Progenitor cell of endocrine pancreas (in vitro differentiated cells): ENCODE data around the gene ZDHHC14. TPM values are rescaled to one million over a fixed set of nuclear protein-coding genes. Genes with fewer than 3 reads are reported as not detected.

Experiments
- DNase-seq: peaks from one replicate; pipeline ENCODE4 v3.0.0; 2021; ENCODE audit warnings: low spot score; ENCODE audit not compliant: unreplicated experiment
- H3K27ac Mint-ChIP-seq: 2 replicates; pipeline ENCODE4 v1.8.0; 2021; ENCODE audit warnings: mild to moderate bottlenecking, moderate library complexity, mixed read lengths
- H3K27me3 Mint-ChIP-seq: 2 replicates; pipeline ENCODE4 v1.8.0; 2021; ENCODE audit warnings: mixed read lengths
- H3K36me3 Mint-ChIP-seq: 2 replicates; pipeline ENCODE4 v1.8.0; 2022; ENCODE audit warnings: mixed read lengths; ENCODE audit not compliant: insufficient read depth
- H3K4me1 Mint-ChIP-seq: 2 replicates; pipeline ENCODE4 v1.8.0; 2021; ENCODE audit warnings: low read depth, mixed read lengths
- H3K4me3 Mint-ChIP-seq: 2 replicates; pipeline ENCODE4 v1.8.0; 2021; ENCODE audit warnings: low read depth, mild to moderate bottlenecking, moderate library complexity, mixed read lengths
- H3K9me3 Mint-ChIP-seq: 2 replicates; pipeline ENCODE4 v1.8.0; 2021; ENCODE audit warnings: low read depth, mixed read lengths
- total RNA-seq: library from RNA; stranded (reverse); gene quantifications from 2 replicates; pipeline ENCODE4 v1.2.1, GENCODE V29; 2021
- TF ChIP-seq, protein P1 (sequence below): fragments of 200-600 bp; sonication (generic); IDR thresholded peaks from one replicate; pipeline ENCODE4 v1.5.0; 2021; ENCODE audit warnings: antibody characterized with exemption, mild to moderate bottlenecking; ENCODE audit not compliant: unreplicated experiment

ZDHHC14 gene
- total RNA-seq, 1 donor from 2014 or later = 9.0 TPM

DNA sequence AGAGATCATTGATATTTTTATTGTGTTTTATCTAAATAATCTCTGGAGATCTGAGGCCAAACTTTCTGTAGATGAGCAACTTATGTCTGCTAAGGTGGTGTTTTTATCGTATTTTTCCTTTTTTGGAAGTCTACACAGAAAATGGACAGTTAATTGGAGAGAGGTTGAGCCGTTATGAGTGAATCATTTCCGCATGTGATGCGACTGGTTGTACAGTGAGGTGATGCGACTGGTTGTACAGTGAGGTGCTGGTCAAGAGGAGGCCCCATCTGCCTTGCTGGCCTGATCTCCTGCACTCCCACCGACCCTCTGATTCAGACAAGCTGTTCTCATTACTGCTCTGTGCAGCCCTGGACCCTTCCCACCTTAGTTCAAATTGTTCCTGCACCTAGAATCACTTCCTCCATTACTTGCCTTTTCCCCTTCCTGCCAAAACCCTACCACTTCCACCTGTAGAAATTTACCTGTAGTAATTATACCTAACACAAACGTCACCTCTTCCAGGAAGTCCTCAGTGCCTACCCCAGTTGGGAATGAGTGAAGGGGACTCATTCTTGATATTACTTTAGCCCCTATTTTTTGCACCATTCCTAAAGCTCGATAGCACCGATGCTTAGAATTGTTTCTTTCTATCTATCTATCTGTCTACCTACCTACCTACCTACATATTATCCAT, 100.3 kb downstream of the ZDHHC14 start:
- Mint-ChIP-seq H3K4me1 (peaks cover 1% of the 10 kb centered on the region), H3K36me3 (no peaks in the 10 kb centered on the region), H3K27ac (no peak overlapping the region), H3K9me3 (peaks cover 2% of the 10 kb centered on the region), H3K27me3 (peaks cover 4% of the 10 kb centered on the region), H3K4me3 (no peak overlapping the region)
- no peak for DNase-seq
- TF ChIP-seq, protein P1, sequence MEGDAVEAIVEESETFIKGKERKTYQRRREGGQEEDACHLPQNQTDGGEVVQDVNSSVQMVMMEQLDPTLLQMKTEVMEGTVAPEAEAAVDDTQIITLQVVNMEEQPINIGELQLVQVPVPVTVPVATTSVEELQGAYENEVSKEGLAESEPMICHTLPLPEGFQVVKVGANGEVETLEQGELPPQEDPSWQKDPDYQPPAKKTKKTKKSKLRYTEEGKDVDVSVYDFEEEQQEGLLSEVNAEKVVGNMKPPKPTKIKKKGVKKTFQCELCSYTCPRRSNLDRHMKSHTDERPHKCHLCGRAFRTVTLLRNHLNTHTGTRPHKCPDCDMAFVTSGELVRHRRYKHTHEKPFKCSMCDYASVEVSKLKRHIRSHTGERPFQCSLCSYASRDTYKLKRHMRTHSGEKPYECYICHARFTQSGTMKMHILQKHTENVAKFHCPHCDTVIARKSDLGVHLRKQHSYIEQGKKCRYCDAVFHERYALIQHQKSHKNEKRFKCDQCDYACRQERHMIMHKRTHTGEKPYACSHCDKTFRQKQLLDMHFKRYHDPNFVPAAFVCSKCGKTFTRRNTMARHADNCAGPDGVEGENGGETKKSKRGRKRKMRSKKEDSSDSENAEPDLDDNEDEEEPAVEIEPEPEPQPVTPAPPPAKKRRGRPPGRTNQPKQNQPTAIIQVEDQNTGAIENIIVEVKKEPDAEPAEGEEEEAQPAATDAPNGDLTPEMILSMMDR = no peak

DNA sequence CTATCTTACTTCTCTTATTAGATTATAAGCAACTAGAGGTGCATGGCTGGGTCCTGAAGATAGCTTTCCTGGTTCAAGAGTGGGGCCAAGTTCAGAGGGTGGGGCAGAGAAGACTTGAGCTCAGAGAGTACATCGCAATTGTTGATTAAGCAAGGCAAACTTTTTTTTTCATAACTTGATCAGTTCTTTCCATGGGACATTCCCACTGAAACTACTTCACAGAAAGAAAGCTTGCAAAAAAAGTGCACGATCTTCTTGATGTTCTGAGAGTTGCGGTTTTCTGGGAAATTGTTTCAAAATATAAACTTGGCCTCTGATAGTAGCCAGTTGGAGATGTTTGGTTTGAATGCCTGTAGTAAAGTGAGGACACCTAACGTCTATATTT, 100.9 kb downstream of the ZDHHC14 start:
- H3K4me3 Mint-ChIP-seq = no peak overlapping the region
- DNase-seq = no peak
- H3K27ac Mint-ChIP-seq = no peak overlapping the region
- H3K9me3 Mint-ChIP-seq = no peaks in the 10 kb centered on the region
- H3K27me3 Mint-ChIP-seq = peaks cover 9% of the 10 kb centered on the region
- H3K36me3 Mint-ChIP-seq = no peaks in the 10 kb centered on the region
- TF ChIP-seq, protein P1 = no peak
- peaks cover 1% of the 10 kb centered on the region for H3K4me1 Mint-ChIP-seq

DNA sequence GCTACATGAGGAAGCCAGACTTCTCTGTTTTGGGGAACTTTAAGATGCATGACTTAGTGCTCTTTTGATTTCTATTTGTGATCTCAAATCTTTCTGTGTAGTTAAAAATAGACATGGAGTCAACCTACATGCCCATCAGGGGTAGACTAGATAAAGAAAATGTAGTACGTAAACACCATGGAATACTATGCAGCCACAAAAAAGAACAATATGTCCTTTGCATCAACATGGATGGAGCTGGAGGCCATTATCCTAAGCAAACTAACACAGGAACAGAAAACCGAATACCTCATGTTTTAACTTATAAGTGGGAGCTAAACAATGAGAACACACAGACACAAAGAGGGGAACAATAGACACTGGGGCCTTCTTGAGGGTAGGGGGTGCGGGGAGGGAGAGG, 102.8 kb downstream of the ZDHHC14 start:
- TF ChIP-seq, protein P1 = no peak
- Mint-ChIP-seq H3K27ac (no peak overlapping the region), H3K27me3 (peaks cover 14% of the 10 kb centered on the region), H3K4me3 (no peak overlapping the region), H3K36me3 (no peaks in the 10 kb centered on the region), H3K4me1 (peaks cover 4% of the 10 kb centered on the region), H3K9me3 (no peaks in the 10 kb centered on the region)
- DNase-seq = no peak

- TF ChIP-seq, protein P1 = no peak
- Mint-ChIP-seq H3K36me3 (no peaks in the 10 kb centered on the region), H3K4me1 (peaks cover 7% of the 10 kb centered on the region)
Observed at GRCh38 chr6:157484181-157484580, 103.2 kb downstream of the ZDHHC14 start.

GRCh38 chr6:157486572-157486971, 105.6 kb downstream of the ZDHHC14 start:
- H3K4me1 Mint-ChIP-seq = peaks cover 17% of the 10 kb centered on the region
- H3K27ac Mint-ChIP-seq = no peak overlapping the region
- TF ChIP-seq, protein P1 = no peak
- no peak overlapping the region for H3K4me3 Mint-ChIP-seq
- no peaks in the 10 kb centered on the region for H3K9me3 Mint-ChIP-seq
- no peaks in the 10 kb centered on the region for H3K36me3 Mint-ChIP-seq
- peaks cover 21% of the 10 kb centered on the region for H3K27me3 Mint-ChIP-seq
- no peak for DNase-seq

More at GRCh38 chr6:157484181-157484580, 103.2 kb downstream of the ZDHHC14 start:
- DNase-seq = no peak
- no peaks in the 10 kb centered on the region for H3K9me3 Mint-ChIP-seq
- H3K27me3 Mint-ChIP-seq = peaks cover 14% of the 10 kb centered on the region
- H3K4me3 Mint-ChIP-seq = no peak overlapping the region
- H3K27ac Mint-ChIP-seq = no peak overlapping the region
